ENCODE results near the gene UBR1.

GRCh38 chr15:43134157-43134635 is 28.4 kb upstream of the UBR1 start:
- TF ChIP-seq EP300 (IDR thresholded peaks at IDR 0.05) (no peak), CTCF (IDR thresholded peaks at IDR 0.05) (no peak), RAD21 (conservative IDR thresholded peaks at IDR 0.05 in 1 of 2, IDR thresholded peaks at IDR 0.05 in 1 of 2) (no peak), NR3C1 (IDR thresholded peaks at IDR 0.05) (no peak), JUNB (IDR thresholded peaks at IDR 0.05) (no peak), POLR2A (IDR thresholded peaks at IDR 0.05; ENCODE audit: low read length) (no peak), SMC3 (IDR thresholded peaks at IDR 0.05) (no peak), CHD2 (IDR thresholded peaks at IDR 0.05; ENCODE audit: low read length, partially characterized antibody) (no peak), ZFP36 (IDR thresholded peaks at IDR 0.05; ENCODE audit: borderline replicate concordance, partially characterized antibody) (no peak), HDAC2 (IDR thresholded peaks at IDR 0.05) (no peak), EHF (CRISPR knock-in tag; IDR thresholded peaks at IDR 0.05) (no peak), POLR2AphosphoS2 (conservative IDR thresholded peaks at IDR 0.05; ENCODE audit: low read length) (no peak)
- TF ChIP-seq, protein P1, sequence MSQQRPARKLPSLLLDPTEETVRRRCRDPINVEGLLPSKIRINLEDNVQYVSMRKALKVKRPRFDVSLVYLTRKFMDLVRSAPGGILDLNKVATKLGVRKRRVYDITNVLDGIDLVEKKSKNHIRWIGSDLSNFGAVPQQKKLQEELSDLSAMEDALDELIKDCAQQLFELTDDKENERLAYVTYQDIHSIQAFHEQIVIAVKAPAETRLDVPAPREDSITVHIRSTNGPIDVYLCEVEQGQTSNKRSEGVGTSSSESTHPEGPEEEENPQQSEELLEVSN (IDR thresholded peaks at IDR 0.05; ENCODE audit: borderline replicate concordance, low read depth), result no peak
- TF ChIP-seq, protein P2, sequence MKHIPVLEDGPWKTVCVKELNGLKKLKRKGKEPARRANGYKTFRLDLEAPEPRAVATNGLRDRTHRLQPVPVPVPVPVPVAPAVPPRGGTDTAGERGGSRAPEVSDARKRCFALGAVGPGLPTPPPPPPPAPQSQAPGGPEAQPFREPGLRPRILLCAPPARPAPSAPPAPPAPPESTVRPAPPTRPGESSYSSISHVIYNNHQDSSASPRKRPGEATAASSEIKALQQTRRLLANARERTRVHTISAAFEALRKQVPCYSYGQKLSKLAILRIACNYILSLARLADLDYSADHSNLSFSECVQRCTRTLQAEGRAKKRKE (CRISPR knock-in tag; IDR thresholded peaks at IDR 0.05; ENCODE audit: low read depth), result no peak
